IMR-90 (cell line): ENCODE results near the gene RAB40C. TPM values are rescaled to one million over a fixed set of nuclear protein-coding genes. Genes with fewer than 3 reads are reported as not detected.

Experiments
- ATAC-seq: fragments of 200-7000 bp; cut with Tn5 transposase; 2 replicates; pipeline ENCODE4 v1.9.1; 2020; ENCODE audit warnings: low read depth, mild to moderate bottlenecking, moderate library complexity
- BruUV-seq: library from RNA; stranded (reverse); fragments of 400-500 nt; replicated peaks from 2 replicates; lab custom pipeline; 2021; lab: Mats Ljungman, UMichigan
- CTCF ChIA-PET: fragments of 300-600 bp; formaldehyde crosslinking; extraction: SDS; loops from one replicate; lab custom pipeline; 2021; ENCODE audit warnings: antibody characterized with exemption; lab: Yijun Ruan, JAX
- POLR2A ChIA-PET: fragments of 300-600 bp; sonication (Branson Sonifier 250); formaldehyde crosslinking; loops from one replicate; lab custom pipeline; 2022; ENCODE audit warnings: antibody characterized with exemption; ENCODE audit not compliant: unreplicated experiment; lab: Charles Lee
- DNase-seq: peaks from one replicate; pipeline ENCODE4 v3.0.0; 2013
- H2AFZ ChIP-seq: replicated peaks from 2 replicates; pipeline ENCODE3; 2013; ENCODE audit warnings: low read length, mild to moderate bottlenecking; ENCODE audit not compliant: poor library complexity
- H2AK5ac ChIP-seq: 2 replicates; pipeline ENCODE4 v1.6.1; 2013; ENCODE audit warnings: low read depth, low read length, inconsistent platforms
- H2AK9ac ChIP-seq: replicated peaks from 2 replicates; pipeline ENCODE3; 2013; ENCODE audit warnings: mild to moderate bottlenecking, low read depth, low read length, moderate library complexity; ENCODE audit not compliant: poor library complexity
- H2BK120ac ChIP-seq: 2 replicates; pipeline ENCODE4 v1.6.1; 2013; ENCODE audit warnings: low read depth, low read length, inconsistent platforms
- H2BK15ac ChIP-seq: 3 replicates; pipeline ENCODE4 v1.6.1; 2013; ENCODE audit warnings: low read depth, low read length, inconsistent platforms
- H2BK20ac ChIP-seq: 2 replicates; pipeline ENCODE4 v1.6.1; 2013; ENCODE audit warnings: low read depth, mild to moderate bottlenecking, inconsistent platforms, low read length, moderate library complexity
- H2BK5ac ChIP-seq: 2 replicates; pipeline ENCODE4 v1.6.1; 2013; ENCODE audit warnings: mild to moderate bottlenecking, low read depth, low read length, inconsistent platforms; ENCODE audit not compliant: poor library complexity, severe bottlenecking
- H3K14ac ChIP-seq: replicated peaks from 2 replicates; pipeline ENCODE4 v1.6.1; 2013; ENCODE audit warnings: low read depth, low read length, inconsistent platforms
- H3K18ac ChIP-seq: 2 replicates; pipeline ENCODE4 v1.6.1; 2013; ENCODE audit warnings: low read depth, low read length, control low read depth
- H3K23ac ChIP-seq: 2 replicates; pipeline ENCODE4 v1.6.1; 2013; ENCODE audit warnings: low read depth, low read length, inconsistent platforms
- H3K27ac ChIP-seq: 2 replicates; pipeline ENCODE4 v1.5.1; 2013; ENCODE audit warnings: mild to moderate bottlenecking, control low read depth, low read length; ENCODE audit not compliant: insufficient read depth
- H3K27me3 ChIP-seq: 2 replicates; pipeline ENCODE4 v1.6.1; 2013; ENCODE audit warnings: low read length; ENCODE audit not compliant: control insufficient read depth, insufficient read depth
- H3K36me3 ChIP-seq: 2 replicates; pipeline ENCODE4 v1.6.1; 2013; ENCODE audit warnings: low read length, mixed read lengths; ENCODE audit not compliant: control insufficient read depth, insufficient read depth
- H3K4ac ChIP-seq: 2 replicates; pipeline ENCODE4 v1.6.1; 2013; ENCODE audit warnings: low read depth, low read length, inconsistent platforms
- H3K4me1 ChIP-seq: 2 replicates; pipeline ENCODE4 v1.6.1; 2013; ENCODE audit warnings: low read length, mixed read lengths; ENCODE audit not compliant: control insufficient read depth, insufficient read depth
- H3K4me2 ChIP-seq: 2 replicates; pipeline ENCODE4 v1.6.1; 2013; ENCODE audit warnings: low read depth, mild to moderate bottlenecking, control low read depth, low read length, moderate library complexity
- H3K4me3 ChIP-seq: 2 replicates; pipeline ENCODE4 v1.5.1; 2013; ENCODE audit warnings: low read depth, mild to moderate bottlenecking, control low read depth, low read length, moderate library complexity; ENCODE audit not compliant: insufficient read depth
- H3K56ac ChIP-seq: 2 replicates; pipeline ENCODE4 v1.6.1; 2013; ENCODE audit warnings: low read length, inconsistent platforms; ENCODE audit not compliant: insufficient read depth; ENCODE audit errors: extremely low read depth
- H3K79me1 ChIP-seq, 2 experiments: 2 replicates each; pipeline ENCODE4 v1.6.1; 2013; ENCODE audit warnings: low read length in 2 of 2, inconsistent platforms in 1 of 2, low read depth in 1 of 2
- H3K9ac ChIP-seq: 2 replicates; pipeline ENCODE4 v1.6.1; 2013; ENCODE audit warnings: low read depth, low read length, control low read depth
- H3K9me1 ChIP-seq: 2 replicates; pipeline ENCODE4 v1.6.1; 2013; ENCODE audit warnings: low read length, inconsistent platforms; ENCODE audit not compliant: insufficient read depth
- H3K9me3 ChIP-seq: 2 replicates; pipeline ENCODE4 v1.6.1; 2013; ENCODE audit warnings: low read length; ENCODE audit not compliant: control insufficient read depth, insufficient read depth
- H4K20me1 ChIP-seq: 2 replicates; pipeline ENCODE4 v1.6.1; 2013; ENCODE audit warnings: low read length, inconsistent platforms; ENCODE audit not compliant: insufficient read depth
- H4K5ac ChIP-seq: 2 replicates; pipeline ENCODE4 v1.6.1; 2013; ENCODE audit warnings: mild to moderate bottlenecking, low read depth, low read length, control low read depth
- H4K8ac ChIP-seq, 2 experiments: 2 replicates each; pipeline ENCODE4 v1.6.1; 2013; ENCODE audit warnings: low read depth in 2 of 2, low read length in 2 of 2, control low read depth in 1 of 2, inconsistent platforms in 1 of 2
- H4K91ac ChIP-seq: 2 replicates; pipeline ENCODE4 v1.6.1; 2013; ENCODE audit warnings: low read depth, low read length, inconsistent platforms; ENCODE audit not compliant: insufficient read depth
- BHLHE40 ChIP-seq: fragments of 150-350 bp; IDR thresholded peaks from 2 replicates; pipeline ENCODE4 v1.6.1; 2016; ENCODE audit warnings: mild to moderate bottlenecking, low read depth, low read length
- CEBPB ChIP-seq: IDR thresholded peaks from 2 replicates; pipeline ENCODE4 v1.6.1; 2012; ENCODE audit warnings: low read depth, low read length, improper control_type of control experiment
- CTCF ChIP-seq: conservative IDR thresholded peaks from 2 replicates; pipeline ENCODE4 v1.5.1; 2012; ENCODE audit warnings: mild to moderate bottlenecking, low read depth, low read length, improper control_type of control experiment
- FOS ChIP-seq: fragments of 150-350 bp; IDR thresholded peaks from 2 replicates; pipeline ENCODE4 v1.6.1; 2016; ENCODE audit warnings: low read depth, low read length
- MAZ ChIP-seq: IDR thresholded peaks from 2 replicates; pipeline ENCODE4 v1.6.1; 2012; ENCODE audit warnings: low read depth, mild to moderate bottlenecking, low read length, improper control_type of control experiment, moderate library complexity, borderline replicate concordance
- MXI1 ChIP-seq: IDR thresholded peaks from 2 replicates; pipeline ENCODE4 v1.6.1; 2012; ENCODE audit warnings: low read depth, mild to moderate bottlenecking, low read length, moderate library complexity, borderline replicate concordance
- POLR2A ChIP-seq: IDR thresholded peaks from 2 replicates; pipeline ENCODE4 v1.6.1; 2012; ENCODE audit warnings: mild to moderate bottlenecking, low read depth, low read length
- RAD21 ChIP-seq: IDR thresholded peaks from 2 replicates; pipeline ENCODE4 v1.6.1; 2012; ENCODE audit warnings: low read length, improper control_type of control experiment
- RCOR1 ChIP-seq: IDR thresholded peaks from 2 replicates; pipeline ENCODE4 v1.6.1; 2012; ENCODE audit warnings: mild to moderate bottlenecking, low read length, improper control_type of control experiment; ENCODE audit not compliant: insufficient replicate concordance
- SMC3 ChIP-seq: fragments of 150-350 bp; IDR thresholded peaks from 2 replicates; pipeline ENCODE4 v1.6.1; 2016; ENCODE audit warnings: low read depth, mild to moderate bottlenecking, antibody characterized with exemption, low read length, moderate library complexity
- USF2 ChIP-seq: fragments of 150-350 bp; IDR thresholded peaks from 2 replicates; pipeline ENCODE4 v1.6.1; 2017; ENCODE audit warnings: mild to moderate bottlenecking, antibody characterized with exemption, low read length, low read depth
- WGBS, 2 experiments: methylation state at CpG; one replicate each; pipeline versions ENCODE4 v1.1.5 to v1.1.7; 2013; ENCODE audit warnings: missing lambda C conversion rate in 2 of 2; ENCODE audit not compliant: insufficient read length in 1 of 2; ENCODE audit errors: extremely low coverage in 2 of 2; 5-methylcytosine and 5-hydroxymethylcytosine counted together
- dilution Hi-C: fragments of 300-500 bp; cut with HindIII; formaldehyde crosslinking; loops from one replicate; pipeline ENCODE4 v1.14.3; 2018; ENCODE audit warnings: low sequenced_read_pairs; ENCODE audit not compliant: unreplicated experiment
- in situ Hi-C: fragments of 300-500 bp; cut with MboI; formaldehyde crosslinking; loops from 3 replicates; pipeline ENCODE4 v1.14.3; 2019; ENCODE audit warnings: low sequenced_read_pairs, inconsistent platforms, mixed read lengths
- intact Hi-C: fragments of 100-400 bp; cut with micrococcal nuclease; formaldehyde crosslinking; loops from 2 replicates; pipeline ENCODE4 v1.10.0; 2022
- polyA plus RNA-seq, 3 experiments: library from polyadenylated mRNA; depleted of rRNA; stranded (reverse); fragments of >200 nt; gene quantifications; 2 replicates each; pipeline ENCODE4 v1.2.3, GENCODE V29; 2012; ENCODE audit warnings: low replicate concordance in 1 of 3
- total RNA-seq: library from RNA; depleted of rRNA; stranded (reverse); fragments of >200 nt; gene quantifications from 2 replicates; pipeline ENCODE4 v1.2.3, GENCODE V29; 2012

Gene RAB40C
- total and polyA plus RNA-seq, 2 of the 4 experiments (the other 2 are of a cell fraction) = 6.8 to 13.7 TPM

GRCh38 chr16:636206-637080, 46.6 kb downstream of the RAB40C start, which contains the start of gene METTL26:
TSS of gene METTL26 (minus strand) at chr16:636305. CDS start at chr16:636290, 15 bp downstream.
- intact Hi-C loops = loop anchor here (1.0 to 5.0 kb wide), 3 partner anchors 9 to 109 kb away; partner anchors contain the start of gene CAPN15
- ChIA-PET POLR2A (no interaction called here), CTCF (interaction anchor here (0.6 kb wide), 1 partner anchor 185 kb away, joined by 3 read pairs; no protein-coding TSS in a partner anchor)
- peak within 1 kb of the TSS; percentile 63 for H3K18ac ChIP-seq
- H3K4me1 ChIP-seq = peaks cover 11% of the 10 kb centered on the region
- TF ChIP-seq BHLHE40 (peak; percentile 90), MXI1 (peak; percentile 92), USF2 (peak; percentile 5; the same call in 1 of the 2 replicates), CTCF (peak; percentile 12; the same call in 1 of the 2 replicates), RAD21 (peak; percentile 22), CEBPB (no peak), SMC3 (no peak; the same call in 1 of the 2 replicates), FOS (peak; percentile 96), RCOR1 (no peak), POLR2A (peak; percentile 69; the same call in 1 of the 2 replicates), MAZ (peak; percentile 69)
- peak within 1 kb of the TSS; percentile 39; the same call in 1 of the 2 replicates for H2BK120ac ChIP-seq
- H3K4ac ChIP-seq = peak within 1 kb of the TSS; percentile 84
- dilution Hi-C loops = no loop called here
- H4K8ac ChIP-seq = peak within 1 kb of the TSS; percentile 21 to 90; a peak in 2 of 4 replicates
- H3K9me3 ChIP-seq = no peaks in the 10 kb centered on the region
- peak within 1 kb of the TSS; percentile 92 for H2AK9ac ChIP-seq
- TSS peak; percentile 77 for BruUV-seq
- H3K9ac ChIP-seq = peak within 1 kb of the TSS; percentile 93
- peak within 1 kb of the TSS; percentile 86 for H3K56ac ChIP-seq
- peak within 1 kb of the TSS; percentile 97 for H2BK5ac ChIP-seq
- H3K14ac ChIP-seq = peak within 1 kb of the TSS; percentile 89
- 0% methylated on average over 67 of the region's 91 CpGs; no CpG with 5 or more reads in 1 of the 2 experiments for WGBS, 2 experiments
- H3K4me2 ChIP-seq = peak within 1 kb of the TSS; percentile 98
- H3K79me1 ChIP-seq = peaks cover 0 to 25% of the 10 kb centered on the region in 2 experiments; a peak in 2 of 4 replicates
- H3K36me3 ChIP-seq = peaks cover 12% of the 10 kb centered on the region; the same call in 1 of the 2 replicates
- peaks cover 8% of the 10 kb centered on the region; the same call in 1 of the 2 replicates for H3K9me1 ChIP-seq
- DNase-seq (peak; percentile 91), ATAC-seq (peak; percentile 86)
- H3K27me3 ChIP-seq = no peaks in the 10 kb centered on the region
- no peak within 1 kb of the TSS for H2BK20ac ChIP-seq
- H4K91ac ChIP-seq = peak within 1 kb of the TSS; percentile 84
- peak within 1 kb of the TSS; percentile 69; the same call in 1 of the 2 replicates for H4K5ac ChIP-seq
- peak within 1 kb of the TSS; percentile 97 for H3K4me3 ChIP-seq
- in situ Hi-C loops = no loop called here
- peak within 1 kb of the TSS; percentile 98 for H2AK5ac ChIP-seq
- H3K23ac ChIP-seq = peak within 1 kb of the TSS; percentile 91
- peaks cover 4% of the 10 kb centered on the region for H4K20me1 ChIP-seq
- H2AFZ ChIP-seq = peak within 1 kb of the TSS; percentile 100
- peak within 1 kb of the TSS; percentile 79; the same call in 1 of the 3 replicates for H2BK15ac ChIP-seq
- H3K27ac ChIP-seq = peak within 1 kb of the TSS; percentile 94
